DMS 273 (cell line): Measurements from ENCODE around the gene NEO1.
A peak's percentile ranks its signal among the peaks of the same experiment; 100 is the strongest.

Experiments
- DNase-seq: peaks from one replicate; lab custom pipeline; 2025; ENCODE audit not compliant: unreplicated experiment; lab: John Stamatoyannopoulos, UW

Gene NEO1

DNA sequence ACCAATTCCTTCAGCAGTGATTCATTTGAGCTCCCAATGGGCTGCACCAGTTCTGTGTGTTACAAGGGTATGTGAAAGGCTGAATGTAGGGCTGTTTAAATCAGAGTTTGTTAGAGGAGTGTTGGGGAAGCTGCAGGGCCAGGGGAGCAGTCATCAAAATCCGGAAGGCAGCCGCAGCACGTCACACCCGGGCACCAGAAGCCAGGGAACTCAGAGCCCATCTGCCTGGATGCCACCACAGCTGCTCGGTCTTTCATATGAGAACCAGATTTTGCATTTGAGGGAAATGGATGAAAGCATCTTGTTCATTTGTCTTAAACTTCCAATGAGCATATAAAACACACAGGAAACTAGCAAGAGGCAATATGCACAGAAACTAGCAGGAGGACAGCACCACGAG lies 24.2 kb upstream of the NEO1 start:
- DNase-seq: peak; percentile 70

DNA sequence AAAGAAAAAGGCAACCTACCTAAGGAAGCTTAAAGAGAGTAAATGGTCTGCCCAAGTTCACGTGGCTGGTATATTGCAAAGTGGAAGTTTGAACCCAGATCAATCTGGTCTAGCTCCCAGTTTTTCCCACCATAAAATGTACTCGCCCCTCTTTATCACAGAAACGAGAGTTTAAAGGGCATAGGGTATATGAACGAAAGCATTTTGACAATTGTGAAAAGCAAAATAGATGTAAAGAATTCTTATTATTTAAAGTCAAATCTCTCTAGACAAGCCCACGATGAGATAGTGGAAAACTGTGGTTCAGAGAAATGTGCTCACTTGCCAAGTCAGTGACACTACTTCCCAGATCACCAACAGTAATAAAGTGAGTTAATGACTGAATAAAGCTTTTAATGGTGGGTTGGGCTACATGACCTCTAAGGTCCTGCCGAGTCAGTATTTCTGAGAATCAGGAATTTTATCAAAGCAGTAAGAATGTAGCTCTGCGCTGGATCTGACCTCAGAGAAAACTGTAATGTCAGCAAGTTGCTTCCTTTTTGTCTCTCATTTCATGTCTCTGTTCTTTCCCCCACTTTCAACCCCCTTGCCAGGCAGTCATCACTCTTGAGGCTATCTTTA lies 23.3 kb upstream of the NEO1 start:
- DNase-seq: no peak

DNA sequence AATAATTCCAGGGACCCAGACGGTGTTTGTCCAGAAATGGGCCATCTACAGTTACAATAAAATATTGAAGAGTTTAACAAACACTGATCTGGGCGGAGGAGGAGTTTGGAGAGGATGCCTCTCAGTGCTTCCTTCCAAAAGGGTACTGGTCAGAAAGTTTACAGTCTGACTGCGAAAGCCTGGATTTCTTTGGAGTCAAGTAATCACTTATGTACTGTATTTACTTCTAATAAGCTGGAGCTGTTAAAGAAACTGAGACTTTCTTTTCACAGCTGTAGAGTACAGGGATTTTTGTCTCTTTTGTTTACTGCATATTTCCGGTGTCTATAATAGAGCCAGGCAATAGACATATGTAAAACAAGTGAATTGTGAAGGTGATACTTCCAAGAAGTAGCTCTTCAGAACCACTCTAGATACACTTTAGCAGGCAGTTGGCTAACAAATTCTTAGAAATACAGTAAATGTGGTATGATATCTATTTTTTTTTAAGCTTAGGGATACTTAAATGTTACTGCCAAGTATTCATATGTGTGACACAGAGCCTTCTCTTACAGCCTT lies 22.1 kb upstream of the NEO1 start:
- DNase-seq: no peak

DNA sequence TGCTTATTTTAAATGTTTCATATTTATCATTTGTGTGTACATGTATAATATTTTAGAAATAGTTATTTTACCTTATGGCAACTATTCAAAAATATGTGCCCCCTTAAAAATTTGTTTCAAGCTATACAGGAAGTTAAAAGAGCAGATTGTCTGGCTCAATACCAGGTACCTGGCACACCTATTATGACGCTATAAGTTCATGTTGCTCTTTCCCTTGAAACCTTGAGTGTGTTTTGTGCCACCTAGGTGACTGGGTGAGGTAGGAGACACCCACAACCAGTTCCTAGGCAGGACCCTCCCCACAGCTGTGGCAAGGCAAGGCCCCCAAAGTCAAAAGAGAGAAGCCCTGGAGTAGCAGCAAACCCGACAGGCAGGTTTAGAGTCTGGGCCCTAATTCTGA lies 20.6 kb upstream of the NEO1 start:
- no peak for DNase-seq

DNA sequence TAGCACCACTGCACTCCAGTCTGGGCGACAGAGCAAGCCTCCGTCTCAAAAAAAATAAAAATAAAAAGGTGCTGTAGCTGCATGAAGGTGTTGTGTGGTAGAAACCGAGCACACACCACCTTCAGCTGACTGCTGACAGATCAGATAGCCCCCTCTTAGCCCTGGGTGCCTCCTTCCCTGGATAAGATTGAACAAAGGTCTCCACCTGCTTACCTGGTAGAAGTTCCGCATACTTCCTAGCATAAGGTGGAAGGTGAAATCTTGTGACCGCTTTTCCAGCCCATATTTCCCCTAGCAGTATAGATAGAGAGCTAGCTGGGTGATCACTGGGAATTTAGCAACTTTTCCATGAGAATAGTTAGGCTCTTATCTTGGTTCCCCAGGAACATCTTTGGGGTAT lies 18.7 kb upstream of the NEO1 start:
- DNase-seq: no peak

DNA sequence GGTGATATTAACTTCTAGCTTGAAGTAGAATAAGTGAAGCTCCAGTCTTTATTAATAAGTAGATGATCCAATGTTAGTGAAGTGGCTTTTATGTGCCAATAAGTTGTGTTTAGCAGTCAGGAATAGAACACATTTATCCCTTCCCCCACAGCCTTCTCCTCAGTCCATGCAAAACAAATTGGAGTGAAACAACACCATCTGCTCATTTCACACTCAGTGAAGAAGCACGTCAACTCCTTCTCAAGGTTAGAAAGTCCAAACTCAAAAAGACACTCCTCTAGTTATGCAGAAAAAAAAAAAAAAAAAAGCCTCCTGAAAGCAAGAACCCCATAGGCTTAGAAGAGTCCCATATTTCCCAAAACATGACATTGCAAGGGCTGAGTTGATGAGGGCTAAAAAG lies 18.0 kb upstream of the NEO1 start:
- peak; percentile 92 for DNase-seq

DNA sequence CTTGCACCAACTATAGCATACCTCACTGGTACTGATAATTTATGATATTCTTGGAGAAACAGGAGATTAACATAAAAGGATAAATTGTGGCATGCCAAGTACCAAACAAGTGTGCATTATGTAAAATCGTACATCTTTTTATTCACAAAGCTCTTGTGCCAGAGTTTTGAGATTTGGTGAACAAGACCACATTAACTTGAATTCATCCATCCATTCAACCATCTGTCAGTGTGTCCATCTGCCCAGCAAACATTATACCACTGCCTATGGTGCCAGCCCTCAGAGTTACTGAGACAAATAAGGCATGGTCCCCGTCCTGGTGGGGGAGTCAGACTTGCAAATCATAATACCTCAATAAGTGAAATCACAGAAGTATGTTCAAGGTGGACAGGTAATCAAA lies 17.0 kb upstream of the NEO1 start:
- DNase-seq: peak; percentile 69

DNA sequence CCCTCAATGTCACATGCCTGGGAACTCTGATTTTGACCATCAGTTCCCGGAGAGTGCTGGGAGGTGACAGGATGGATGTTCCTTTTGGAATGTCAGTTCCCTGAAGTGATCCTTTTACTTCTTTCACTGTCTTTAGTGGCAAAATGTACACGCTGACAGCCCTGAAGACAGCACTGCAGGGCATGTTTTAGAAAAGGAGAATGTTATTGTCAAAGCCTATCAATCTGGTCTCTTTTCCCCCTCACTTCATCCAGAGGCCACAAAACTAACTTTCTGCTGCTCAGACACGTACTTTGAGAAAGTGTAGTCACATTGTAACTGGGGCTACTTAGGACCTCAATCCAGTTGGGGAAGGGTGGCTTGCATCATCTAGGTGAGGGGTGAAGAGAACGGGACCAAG lies 14.0 kb upstream of the NEO1 start:
- no peak for DNase-seq

DNA sequence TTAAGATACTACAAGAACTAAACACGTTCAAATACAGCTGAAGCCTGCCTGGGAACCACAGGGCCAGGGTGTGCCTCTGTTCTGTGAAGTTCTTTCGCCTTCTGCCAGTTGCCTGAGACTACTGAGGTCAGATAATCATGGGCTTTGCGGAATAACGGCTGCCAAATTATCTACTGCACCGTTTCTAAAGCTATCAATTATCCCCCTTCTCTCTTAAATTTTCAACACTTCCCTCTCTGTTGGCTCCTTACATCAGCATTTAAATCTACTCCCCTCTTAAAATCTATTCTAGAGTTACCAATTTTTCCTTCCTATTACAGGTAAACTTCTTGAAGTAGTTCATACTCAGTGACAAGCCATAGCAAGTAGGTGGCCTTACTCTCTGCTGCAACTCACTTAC lies 6.2 kb upstream of the NEO1 start:
- no peak for DNase-seq

DNA sequence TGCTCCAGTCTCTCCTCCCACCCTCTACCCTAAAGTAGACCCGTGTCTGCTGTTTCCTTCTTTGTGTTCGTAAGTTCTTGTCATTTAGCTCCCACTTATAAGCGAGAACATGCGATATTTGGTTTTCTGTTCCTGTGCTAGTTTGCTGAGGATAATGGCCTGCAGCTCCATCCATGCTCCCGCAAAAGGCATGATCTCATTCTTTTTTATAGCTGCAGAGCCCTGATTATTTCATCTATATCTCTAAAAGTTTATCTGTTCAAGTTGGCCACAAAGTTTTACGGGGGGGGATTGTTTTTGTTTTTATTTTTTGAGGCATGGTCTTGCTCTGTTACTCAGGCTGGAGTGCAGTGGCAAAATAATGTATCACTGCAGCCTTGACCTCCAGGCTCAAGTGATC lies 4.4 kb upstream of the NEO1 start:
- DNase-seq: no peak

DNA sequence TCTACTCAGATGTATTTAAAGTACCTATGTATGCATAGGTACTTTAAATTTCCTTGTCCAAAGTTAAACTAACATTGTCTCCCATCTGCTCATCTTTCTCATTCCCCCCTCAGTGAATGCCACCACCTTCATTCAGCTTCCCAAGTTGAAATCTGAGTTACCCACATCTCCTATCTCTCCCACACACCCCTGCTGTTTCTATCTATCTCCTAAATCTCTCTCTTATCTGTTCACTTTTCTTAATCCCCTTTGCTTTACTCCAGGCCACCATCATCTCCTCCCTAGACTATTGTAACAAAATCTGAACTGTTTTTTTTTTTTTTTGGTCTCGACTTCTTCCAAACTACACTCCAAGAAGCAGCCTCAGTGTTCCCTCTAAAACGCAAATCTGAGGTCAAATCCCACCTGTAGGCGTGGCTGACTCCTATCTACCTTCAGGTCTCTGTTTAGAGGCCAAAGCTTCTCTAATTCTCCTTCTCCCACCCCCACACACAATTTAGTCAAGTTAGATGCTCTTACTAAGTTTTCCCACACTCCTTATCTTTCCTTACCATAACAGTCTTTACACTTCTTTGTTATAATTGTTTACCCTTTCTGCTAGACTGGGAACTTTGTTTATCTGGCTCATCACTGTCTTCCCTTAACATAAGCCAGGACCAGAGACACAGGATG lies 3.5 kb upstream of the NEO1 start:
- DNase-seq: no peak

DNA sequence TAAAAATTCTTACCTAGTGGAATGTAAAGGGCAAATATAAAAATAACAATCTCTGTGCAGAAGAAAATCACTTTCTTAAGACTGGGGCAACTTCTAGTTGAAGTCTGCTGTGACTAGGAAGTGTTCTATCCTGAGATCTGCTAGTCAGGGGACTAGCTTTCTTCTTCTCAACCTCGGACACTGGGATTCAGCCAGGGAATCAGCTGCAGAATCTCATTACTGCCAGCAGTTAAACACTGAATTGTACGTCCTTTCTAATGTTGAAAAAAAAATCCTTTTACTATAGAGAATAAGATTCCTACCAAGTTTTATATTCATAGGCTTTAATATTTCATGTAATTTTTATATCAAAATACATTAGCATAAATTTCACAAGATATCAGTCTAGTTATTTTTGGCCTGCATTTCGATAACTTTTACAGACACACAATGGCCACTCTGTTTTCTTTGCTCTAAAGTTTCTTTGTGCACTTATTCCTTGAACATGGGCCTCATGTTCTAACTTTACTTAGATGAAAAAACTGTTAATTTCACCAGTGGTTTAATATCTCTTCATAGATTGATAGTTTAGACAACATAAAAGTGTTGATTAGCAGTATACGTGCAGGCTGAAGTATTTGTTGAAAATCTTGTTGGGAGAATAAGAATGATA lies 2.6 kb upstream of the NEO1 start:
- DNase-seq: no peak

DNA sequence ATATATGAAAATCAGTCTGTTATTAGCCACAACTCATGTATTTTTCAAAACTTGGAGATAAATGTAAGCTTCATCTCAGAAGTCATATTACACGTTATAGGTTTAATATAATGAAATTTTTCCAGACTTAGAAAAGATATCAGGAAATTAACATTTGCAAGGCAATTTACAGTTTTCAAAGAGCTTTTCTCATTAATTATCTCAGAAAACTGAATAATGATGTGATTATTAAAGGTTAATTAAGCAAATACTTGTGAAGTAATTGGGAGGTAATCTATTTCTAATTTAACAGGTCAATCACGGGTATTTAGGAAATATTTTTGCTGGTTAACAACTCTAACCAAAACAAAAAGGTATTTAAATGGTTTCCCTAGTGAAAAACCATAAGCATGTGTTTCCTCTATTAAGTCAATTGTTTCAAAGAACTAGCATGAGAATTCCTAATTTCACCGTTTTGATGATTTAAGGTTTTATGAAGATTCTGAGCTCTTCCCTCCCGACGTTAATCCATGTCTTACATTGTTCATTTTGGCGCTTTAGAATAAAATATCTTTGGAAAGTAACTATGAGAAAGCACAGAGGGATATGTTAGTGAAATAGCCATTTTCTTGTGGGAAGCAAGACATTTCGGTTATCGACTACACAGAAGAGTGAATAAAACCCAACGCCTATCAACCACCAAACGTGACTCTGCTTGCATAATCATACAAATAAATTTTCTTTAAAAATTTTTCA lies 1.5 kb upstream of the NEO1 start:
- DNase-seq: no peak

DNA sequence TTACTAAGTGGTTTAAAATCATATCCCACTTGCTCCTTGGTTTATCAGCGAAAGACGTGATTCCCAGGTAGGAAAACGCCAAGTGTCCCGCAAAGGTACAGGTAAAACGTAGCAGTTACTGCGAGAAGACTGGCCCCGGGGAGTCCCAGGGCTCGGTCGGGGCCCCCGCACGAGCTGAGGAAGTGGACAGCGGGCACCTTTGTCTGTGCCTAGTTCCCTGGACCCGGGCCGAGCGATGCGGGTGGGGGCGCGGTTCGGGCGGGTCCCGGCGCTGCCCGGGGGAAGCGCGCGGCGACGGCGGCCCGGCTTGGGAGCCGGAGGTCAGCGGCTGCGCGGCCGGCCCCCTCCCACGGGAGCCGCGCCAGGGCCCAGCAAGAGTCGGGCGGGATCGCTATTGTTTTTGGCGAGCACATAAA lies 864 bp upstream of the NEO1 start:
- DNase-seq: no peak

DNA sequence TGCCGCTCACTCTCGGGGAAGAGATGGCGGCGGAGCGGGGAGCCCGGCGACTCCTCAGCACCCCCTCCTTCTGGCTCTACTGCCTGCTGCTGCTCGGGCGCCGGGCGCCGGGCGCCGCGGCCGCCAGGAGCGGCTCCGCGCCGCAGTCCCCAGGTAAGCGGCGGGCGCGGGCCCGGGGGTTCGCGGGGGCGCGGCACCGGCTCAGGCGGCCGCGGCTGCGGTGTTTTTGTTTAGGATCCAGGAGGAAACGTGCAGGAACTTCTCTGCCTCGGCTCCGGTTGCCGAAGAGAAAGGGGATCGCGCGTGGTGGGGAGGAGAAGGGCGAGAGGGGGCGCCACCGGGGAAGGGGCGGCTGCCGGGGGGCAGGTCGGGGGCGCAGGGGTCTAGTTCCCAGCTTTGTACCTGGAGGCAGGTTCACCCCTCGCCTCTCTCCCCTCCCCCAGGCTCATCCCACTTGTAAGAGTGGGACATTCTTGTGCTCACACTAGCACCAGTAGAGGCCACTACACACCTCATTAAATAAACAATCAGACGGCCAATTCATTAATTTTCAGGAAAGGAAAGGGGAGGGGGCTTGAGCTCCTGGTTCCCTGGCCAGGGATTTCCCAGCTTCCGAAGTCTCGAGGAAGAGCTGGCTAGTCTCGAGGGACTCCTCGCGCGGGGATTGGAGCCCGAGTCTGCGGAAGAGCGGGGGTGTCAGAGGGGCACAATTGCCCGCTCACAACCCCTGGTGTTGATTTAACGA lies 562 bp downstream of the NEO1 start:
- DNase-seq: peak; percentile 82

DNA sequence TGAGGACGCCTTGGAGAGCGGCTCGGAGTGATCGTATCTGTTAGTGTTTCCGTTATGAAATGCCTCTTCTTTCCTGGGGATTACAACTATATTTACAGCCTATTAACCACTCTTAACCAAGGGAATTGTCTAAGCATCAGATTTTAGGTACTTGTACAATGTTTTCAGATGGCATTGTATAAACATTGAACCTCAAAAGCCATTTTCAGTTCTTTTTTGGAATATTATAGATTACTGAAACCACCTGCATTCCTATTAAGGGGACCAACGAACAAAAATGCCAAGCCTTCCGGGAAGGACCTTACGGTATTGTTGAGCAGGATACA lies 1.1 kb downstream of the NEO1 start:
- DNase-seq: no peak

DNA sequence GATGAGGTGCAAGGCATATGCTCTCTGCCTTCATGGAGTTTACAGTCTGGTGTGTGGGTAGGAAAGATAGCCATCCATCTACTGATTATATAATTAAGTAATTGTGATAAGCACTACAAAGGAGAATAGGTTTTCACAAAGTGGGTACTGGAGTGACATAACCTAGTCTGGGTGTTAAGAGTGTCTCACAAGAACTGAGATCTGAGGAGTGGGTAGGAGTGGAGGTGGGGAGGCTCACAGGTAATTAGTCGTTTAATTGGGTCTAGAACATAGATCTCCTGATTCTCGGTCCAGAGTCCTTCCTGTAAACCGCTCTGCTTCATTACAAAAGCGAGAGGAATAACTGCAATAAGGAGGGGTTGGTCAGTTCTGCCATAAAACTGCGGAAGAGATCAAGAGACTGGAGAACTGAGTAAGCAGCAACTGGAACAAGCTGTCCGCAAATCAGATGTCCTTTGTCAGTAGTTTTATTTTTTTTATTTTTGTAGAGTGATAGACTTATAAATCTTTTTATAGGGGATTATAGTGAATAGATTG lies 2.2 kb downstream of the NEO1 start:
- DNase-seq: no peak

DNA sequence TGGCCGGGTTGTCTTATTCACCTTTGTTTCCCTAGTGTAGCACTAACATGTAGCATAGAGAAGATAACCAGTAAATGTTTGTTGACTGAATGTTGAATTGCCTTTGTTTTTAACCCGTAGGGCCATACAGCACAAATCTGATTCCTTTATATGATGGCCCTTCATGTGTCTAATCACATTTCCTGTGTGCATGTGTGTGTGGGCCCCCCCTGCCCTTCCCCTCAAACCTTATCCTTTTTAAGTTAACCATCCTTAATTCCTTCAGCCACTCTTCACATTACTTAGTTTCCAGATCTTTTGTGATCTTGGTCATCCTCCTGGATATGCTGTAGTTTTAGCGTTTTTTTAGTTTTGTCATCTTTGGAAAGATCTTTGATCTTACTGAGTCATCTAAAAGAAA lies 4.2 kb downstream of the NEO1 start:
- DNase-seq: no peak

DNA sequence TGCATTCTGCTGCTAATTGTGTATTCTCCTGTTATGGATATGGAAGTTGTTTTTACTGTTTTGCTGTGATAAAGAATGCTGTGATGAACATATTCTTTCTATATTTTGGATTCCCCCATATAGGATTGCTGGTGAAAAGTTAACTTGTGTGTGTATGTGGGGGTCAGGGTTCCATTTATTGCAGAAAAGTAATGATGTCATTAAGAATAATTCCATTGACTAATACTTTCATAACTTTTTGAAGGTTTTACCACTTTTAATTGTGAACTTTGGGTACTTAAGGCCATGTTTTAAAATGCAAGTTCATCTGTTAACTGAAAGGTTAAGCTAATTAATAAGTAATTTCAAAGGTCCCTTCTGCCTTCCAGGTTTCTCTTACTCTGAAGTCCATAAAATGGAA lies 6.2 kb downstream of the NEO1 start:
- DNase-seq: no peak

DNA sequence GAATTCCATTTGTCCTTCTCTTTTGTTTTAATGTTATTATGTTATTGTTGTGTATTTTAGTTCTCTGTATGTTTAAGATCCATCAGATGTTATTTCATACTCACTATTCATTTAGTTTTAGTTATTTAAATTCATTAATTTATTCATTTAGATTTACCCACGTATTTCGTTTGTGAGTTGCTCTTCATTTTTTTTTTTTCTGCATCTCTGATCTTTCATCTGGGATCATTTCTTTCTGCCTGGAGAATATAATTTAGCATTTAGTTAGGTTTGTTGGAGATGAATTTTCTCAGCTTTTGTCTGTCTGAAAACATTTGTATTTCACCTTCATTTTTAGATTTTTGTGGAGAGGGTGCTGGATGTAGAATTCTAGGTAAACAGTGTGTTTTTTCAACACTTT lies 12.9 kb downstream of the NEO1 start:
- DNase-seq: no peak

DNA sequence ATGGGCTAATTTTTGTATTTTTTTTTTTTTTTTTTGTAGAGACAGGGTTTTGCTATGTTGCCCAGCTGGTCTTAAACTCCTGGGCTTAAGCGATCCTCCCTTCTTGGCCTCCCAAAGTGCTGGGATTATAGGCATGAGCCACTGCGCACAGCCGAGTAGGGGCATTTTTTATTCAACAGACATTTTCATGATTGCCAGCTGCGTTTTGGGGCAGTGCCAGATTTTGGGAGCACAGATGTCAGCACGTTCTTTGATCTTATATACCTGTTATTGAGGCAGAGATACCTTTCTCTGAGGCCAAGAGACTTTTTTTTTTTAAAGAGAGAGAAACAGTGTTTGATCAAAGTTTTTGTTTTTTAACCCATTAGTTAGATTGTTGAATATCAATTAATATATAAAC lies 16.8 kb downstream of the NEO1 start:
- DNase-seq: peak; percentile 63
